ENCODE data around the gene SPATS2L.

GRCh38 chr2:200272320-200272719 lies 34.2 kb upstream of the SPATS2L start:
- TF ChIP-seq POLR2A (IDR thresholded peaks at IDR 0.05; ENCODE audit: low read depth, low read length) (no peak), POLR2AphosphoS5 (IDR thresholded peaks at IDR 0.05; ENCODE audit: low read depth, low read length) (no peak)

Measured in GM12891 (cell line).